Brain microvascular endothelial cell (primary cell): ENCODE measurements around the gene ZNF469.

Experiments
- DNase-seq: peaks from one replicate; pipeline ENCODE4 v3.0.0-alpha.2; 2020
- H3K27ac ChIP-seq: fragments of 250-450 bp; sonication (Bioruptor Pico); 2 replicates; pipeline ENCODE4 v1.5.1; 2020; ENCODE audit warnings: mild to moderate bottlenecking, moderate library complexity
- H3K27me3 ChIP-seq: fragments of 250-450 bp; sonication (Bioruptor Pico); replicated peaks from 2 replicates; pipeline ENCODE4 v1.5.1; 2020; ENCODE audit warnings: mild to moderate bottlenecking
- H3K36me3 ChIP-seq: fragments of 250-450 bp; sonication (Bioruptor Pico); replicated peaks from 2 replicates; pipeline ENCODE4 v1.5.1; 2020; ENCODE audit warnings: mild to moderate bottlenecking
- H3K4me3 ChIP-seq: 2 replicates; pipeline ENCODE4 v1.5.1; 2011; ENCODE audit warnings: low read depth, mild to moderate bottlenecking, control low read depth, low read length, moderate library complexity
- in situ Hi-C: cut with HindIII; loops from 2 replicates; pipeline ENCODE4 v1.10.0; 2017; ENCODE audit warnings: low sequenced_read_pairs, low pct_ligation_motif_present
- TF ChIP-seq, protein P1 (sequence below): IDR thresholded peaks from 2 replicates; pipeline ENCODE4 v1.5.1; 2011; ENCODE audit warnings: low read depth, mild to moderate bottlenecking, moderate library complexity, low read length, control low read depth, inconsistent platforms; ENCODE audit errors: missing control alignments

Gene ZNF469

DNA sequence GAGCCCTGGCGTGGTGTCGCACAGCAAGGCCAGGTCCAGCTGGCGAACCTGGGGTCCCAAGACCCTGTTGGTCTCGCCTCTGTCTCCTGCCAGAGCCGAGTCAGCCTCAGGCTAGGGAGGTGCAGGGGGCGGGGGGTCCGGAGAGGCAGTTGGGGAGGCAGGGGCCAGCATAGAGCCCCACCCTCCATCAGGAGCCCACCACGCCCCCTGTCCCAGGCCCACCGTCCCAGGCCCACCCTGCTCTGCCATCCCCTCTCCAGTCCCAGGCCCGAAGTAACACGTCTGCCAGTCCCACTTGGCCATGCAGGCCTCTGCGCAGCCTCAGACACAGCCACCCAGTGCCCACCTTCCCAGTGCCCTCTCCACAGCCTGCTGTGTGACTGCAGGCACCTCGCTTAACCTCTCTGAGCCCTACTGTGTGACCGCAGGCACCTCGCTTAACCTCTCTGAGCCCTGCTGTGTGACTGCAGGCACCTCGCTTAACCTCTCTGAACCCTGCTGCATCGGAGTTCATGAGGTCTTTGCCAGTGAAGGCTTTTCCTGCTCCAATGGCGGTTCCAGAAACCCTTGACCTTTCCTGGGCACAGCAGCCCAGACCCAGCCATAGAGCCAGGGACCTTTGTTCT lies 29.3 kb downstream of the ZNF469 start:
- no peak overlapping the region for H3K27ac ChIP-seq
- DNase-seq, result no peak
- TF ChIP-seq, protein P1, sequence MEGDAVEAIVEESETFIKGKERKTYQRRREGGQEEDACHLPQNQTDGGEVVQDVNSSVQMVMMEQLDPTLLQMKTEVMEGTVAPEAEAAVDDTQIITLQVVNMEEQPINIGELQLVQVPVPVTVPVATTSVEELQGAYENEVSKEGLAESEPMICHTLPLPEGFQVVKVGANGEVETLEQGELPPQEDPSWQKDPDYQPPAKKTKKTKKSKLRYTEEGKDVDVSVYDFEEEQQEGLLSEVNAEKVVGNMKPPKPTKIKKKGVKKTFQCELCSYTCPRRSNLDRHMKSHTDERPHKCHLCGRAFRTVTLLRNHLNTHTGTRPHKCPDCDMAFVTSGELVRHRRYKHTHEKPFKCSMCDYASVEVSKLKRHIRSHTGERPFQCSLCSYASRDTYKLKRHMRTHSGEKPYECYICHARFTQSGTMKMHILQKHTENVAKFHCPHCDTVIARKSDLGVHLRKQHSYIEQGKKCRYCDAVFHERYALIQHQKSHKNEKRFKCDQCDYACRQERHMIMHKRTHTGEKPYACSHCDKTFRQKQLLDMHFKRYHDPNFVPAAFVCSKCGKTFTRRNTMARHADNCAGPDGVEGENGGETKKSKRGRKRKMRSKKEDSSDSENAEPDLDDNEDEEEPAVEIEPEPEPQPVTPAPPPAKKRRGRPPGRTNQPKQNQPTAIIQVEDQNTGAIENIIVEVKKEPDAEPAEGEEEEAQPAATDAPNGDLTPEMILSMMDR, result no peak
- no peak overlapping the region for H3K4me3 ChIP-seq
- in situ Hi-C loops, result no loop called here
- peaks cover 10% of the 10 kb centered on the region for H3K36me3 ChIP-seq
- no peaks in the 10 kb centered on the region for H3K27me3 ChIP-seq

DNA sequence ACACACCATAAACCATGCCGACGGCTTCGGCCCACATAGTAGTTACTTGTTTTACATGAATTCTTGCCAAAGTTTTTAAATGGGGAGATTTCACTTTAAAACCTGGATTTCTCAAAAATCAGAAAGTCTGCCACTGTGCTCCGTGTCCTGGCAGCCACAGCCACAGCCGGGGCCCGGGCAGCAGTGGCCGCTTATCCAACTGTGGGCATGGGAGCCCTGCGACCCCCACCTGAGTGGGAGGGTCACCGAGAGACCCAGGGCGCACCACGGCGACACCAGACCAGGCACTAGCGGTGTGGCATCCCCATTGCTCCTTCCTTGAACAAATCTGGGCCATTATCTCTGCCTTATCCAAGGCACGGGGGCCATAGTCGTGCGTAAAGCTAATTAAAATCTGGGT lies 30.0 kb downstream of the ZNF469 start:
- TF ChIP-seq, protein P1, result no peak
- H3K36me3 ChIP-seq, result peaks cover 7% of the 10 kb centered on the region
- DNase-seq, result no peak
- H3K27me3 ChIP-seq, result no peaks in the 10 kb centered on the region
- H3K27ac ChIP-seq, result no peak overlapping the region
- no peak overlapping the region for H3K4me3 ChIP-seq
- in situ Hi-C loops, result no loop called here

DNA sequence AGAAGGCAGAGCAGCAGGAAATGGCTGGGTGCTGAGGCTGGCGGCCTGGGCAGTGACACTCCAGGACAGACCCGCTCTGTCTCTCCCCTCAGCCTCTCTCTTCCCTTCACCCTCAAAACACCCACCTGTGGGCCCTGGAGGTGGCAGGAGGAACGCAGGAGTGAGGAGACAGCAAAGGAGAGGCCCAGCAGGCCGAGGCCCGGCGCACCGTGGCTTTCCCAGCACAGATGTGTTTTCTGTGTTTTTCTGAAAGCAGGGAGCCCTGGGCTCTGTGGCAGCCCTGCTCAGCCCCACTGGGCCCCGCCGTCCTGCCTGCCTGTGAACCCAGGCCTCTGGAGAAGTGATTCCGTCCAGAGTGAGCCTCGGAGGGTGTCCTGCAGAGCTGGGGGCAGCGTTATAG lies 30.5 kb downstream of the ZNF469 start:
- H3K27ac ChIP-seq, result no peak overlapping the region
- H3K36me3 ChIP-seq, result peaks cover 6% of the 10 kb centered on the region
- TF ChIP-seq, protein P1, result no peak
- no peaks in the 10 kb centered on the region for H3K27me3 ChIP-seq
- H3K4me3 ChIP-seq, result no peak overlapping the region
- DNase-seq, result no peak
- in situ Hi-C loops, result no loop called here

DNA sequence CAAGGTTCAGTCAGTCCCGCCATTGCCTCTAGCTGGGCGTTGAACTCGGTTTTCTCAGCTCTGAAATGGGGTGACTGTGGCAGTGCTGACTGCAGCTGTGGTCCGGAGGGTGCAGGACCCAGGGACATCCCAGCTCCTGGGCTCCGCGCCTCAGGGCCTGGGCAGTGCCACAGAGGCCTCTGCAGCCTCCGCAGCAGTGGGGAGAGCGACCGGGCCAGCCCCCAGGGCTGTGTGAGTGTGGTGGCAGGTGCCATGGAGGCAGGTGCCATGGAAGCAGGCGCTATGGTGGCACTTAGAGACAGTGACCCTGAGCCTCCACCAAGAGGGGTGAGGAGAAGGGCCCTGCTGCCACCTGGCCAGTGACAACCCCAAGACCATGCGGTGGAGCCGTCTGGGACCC lies 30.9 kb downstream of the ZNF469 start:
- H3K27ac ChIP-seq, result no peak overlapping the region
- H3K36me3 ChIP-seq, result peaks cover 6% of the 10 kb centered on the region
- TF ChIP-seq, protein P1, result no peak
- H3K27me3 ChIP-seq, result no peaks in the 10 kb centered on the region
- in situ Hi-C loops, result no loop called here
- H3K4me3 ChIP-seq, result no peak overlapping the region
- DNase-seq, result no peak

DNA sequence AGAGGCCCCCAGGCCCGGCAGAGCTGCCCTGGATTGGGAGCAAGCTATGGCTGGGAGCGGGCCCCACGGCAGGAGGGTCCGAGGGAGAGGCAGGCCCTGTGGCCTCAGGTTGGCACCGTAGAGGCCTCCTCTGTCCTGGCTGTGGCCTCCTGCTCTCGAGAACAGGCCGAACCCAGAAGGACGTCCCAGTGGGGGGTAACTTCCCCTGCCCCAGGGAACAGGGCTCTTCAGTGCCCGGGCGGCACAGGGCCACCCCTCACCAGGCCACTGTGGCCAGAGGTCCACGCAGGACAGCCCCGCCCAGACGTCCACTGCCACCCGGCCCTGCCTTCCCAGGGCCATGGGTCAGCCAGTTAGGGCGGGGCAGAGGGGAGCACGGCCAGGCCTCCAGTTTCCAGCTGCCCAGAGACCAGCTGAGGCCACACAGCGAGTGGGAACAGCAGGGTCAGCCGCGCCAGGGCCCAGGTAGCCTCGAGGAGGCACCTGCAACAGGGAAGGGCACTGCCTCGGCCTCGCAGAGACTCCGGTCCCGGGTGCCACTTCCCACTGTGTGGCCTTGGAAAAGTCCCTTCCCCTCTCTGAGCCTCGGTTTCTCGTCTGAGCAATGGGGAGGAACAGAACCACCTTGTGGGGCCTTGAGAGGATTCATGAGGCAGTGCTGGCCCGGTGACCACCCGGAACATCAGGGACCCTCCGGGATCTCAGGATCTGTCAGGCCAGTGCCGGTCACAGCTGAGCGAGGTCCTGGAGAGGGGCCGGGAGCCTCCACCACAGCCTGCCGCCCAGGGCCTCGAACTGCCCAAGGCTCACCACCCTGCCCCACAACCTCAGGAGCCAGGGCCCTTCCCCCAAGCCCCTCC lies 32.0 kb downstream of the ZNF469 start:
- no peak overlapping the region for H3K27ac ChIP-seq
- DNase-seq, result no peak
- in situ Hi-C loops, result no loop called here
- no peak overlapping the region for H3K4me3 ChIP-seq
- H3K27me3 ChIP-seq, result no peaks in the 10 kb centered on the region
- H3K36me3 ChIP-seq, result peaks cover 6% of the 10 kb centered on the region
- TF ChIP-seq, protein P1, result no peak
